ENCODE data around the gene NCBP3.
A peak's percentile ranks its signal among the peaks of the same experiment; 100 is the strongest.
"Not testable (repeated sequence)": the region's sequence is repeated elsewhere in the genome, so short reads cannot be mapped to it uniquely, and the experiment has no call there.

Gene NCBP3

GRCh38 chr17:3794557-3795389, 51.3 kb downstream of the NCBP3 start:
- DNase-seq (ENCODE audit: extremely low read depth in 1 of 2, low read depth in 1 of 2): peak; percentile 63 to 70

GRCh38 chr17:3794152-3794551, 51.9 kb downstream of the NCBP3 start:
- not testable (repeated sequence) for DNase-seq (ENCODE audit: extremely low read depth in 1 of 2, low read depth in 1 of 2)

DNA sequence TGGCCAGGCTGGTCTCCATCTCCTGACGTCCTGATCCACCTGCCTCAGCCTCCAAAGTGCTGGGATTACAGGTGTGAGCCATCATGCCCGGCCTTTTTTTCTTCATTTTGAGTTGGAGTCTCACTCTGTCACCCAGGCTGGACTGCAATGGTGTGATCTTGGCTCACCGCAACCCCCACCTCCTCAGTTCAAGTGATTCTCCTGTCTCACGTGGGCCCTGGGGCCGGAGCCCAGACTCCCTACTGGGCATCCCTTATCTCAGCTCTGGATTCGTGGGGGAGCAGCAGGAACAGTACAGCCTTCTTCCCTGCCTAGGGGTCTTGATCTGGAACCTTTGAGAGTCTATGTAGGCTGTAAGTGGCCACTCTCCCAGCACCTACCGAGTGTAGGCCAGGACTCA, 52.8 kb downstream of the NCBP3 start:
- not testable (repeated sequence) for DNase-seq (ENCODE audit: extremely low read depth in 1 of 2, low read depth in 1 of 2)

GRCh38 chr17:3792481-3792880, 53.6 kb downstream of the NCBP3 start:
- no peak for DNase-seq (ENCODE audit: extremely low read depth in 1 of 2, low read depth in 1 of 2)

GRCh38 chr17:3788200-3788599, 57.8 kb downstream of the NCBP3 start:
- DNase-seq (ENCODE audit: extremely low read depth in 1 of 2, low read depth in 1 of 2): no peak

DNA sequence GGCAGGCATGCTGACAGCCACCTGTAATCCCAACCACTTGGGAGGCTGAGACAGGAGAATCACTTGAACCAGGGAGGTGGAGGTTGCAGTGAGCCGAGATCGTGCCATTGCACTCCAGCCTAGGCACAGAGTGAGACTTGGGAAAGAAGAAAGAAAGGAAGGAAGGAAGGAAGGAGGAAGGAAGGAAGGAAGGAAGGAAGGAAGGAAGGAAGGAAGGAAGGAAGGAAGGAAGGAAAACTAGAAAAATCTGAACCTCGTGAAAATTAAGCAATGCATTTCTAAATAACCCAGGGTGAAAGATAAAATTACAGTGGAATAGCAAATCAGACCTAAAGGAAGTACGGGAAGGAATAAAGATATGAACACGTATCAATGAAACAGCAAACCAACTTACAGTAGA, 60.7 kb downstream of the NCBP3 start:
- not testable (repeated sequence) for DNase-seq (ENCODE audit: extremely low read depth in 1 of 2, low read depth in 1 of 2)

GRCh38 chr17:3782751-3783150, 63.3 kb downstream of the NCBP3 start:
- no peak for DNase-seq (ENCODE audit: extremely low read depth in 1 of 2, low read depth in 1 of 2)

DNA sequence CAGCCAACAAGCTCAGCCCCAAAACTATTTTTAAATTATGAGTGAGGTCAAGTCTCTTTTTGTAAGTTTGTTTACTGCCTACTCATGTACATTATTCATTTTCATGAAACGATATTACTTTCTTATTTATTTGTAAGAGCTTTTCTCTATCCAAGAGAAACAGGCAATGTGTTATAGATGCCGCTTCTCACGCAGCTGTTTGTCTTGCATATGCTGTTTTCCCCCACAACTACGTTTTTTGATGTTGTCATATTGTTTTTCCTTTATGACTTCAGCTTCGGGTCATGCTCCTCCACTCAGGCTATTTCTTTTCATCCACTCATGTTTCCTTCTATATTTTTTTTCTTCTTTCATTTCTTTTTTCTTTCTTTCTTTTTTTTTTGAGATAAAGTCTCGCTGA, 65.1 kb downstream of the NCBP3 start:
- no peak for DNase-seq (ENCODE audit: extremely low read depth in 1 of 2, low read depth in 1 of 2)

DNA sequence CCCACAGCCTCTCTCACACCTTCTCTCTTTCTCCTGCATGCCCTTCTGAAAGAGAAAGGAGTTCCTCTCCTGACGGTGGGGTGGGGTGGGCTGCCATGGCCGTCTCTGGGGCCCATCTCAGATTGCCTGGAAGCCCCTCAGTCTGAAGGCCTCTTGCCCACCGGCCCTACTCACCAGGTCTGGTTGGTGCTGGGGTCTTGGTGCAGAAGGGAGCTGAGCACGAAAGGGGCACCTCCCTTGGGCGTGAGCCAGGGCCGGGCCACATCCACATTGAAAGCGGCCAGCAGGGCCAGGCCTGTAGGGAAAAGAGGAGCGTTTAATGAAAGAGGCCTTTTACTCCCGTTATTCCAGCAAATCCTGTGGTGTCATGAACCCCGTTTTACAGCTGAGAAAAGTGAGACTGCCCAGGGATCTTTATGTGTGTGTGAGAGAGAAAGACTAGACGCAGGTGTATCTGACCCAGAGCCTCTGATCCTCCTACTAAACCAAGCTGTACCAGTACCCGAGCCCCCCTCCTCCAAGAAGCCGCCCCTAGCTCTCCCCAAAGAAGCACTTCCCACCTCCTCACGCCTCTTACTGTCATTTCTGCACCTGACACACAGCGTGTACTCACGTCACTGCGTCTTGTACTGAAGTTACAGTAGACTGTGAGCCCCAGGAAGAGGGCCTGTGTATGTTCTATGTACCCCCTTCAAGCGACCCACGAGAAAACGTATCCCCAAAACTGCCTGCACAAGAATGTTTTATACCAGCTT, 68.5 kb downstream of the NCBP3 start:
- DNase-seq (ENCODE audit: extremely low read depth in 1 of 2, low read depth in 1 of 2): no peak

DNA sequence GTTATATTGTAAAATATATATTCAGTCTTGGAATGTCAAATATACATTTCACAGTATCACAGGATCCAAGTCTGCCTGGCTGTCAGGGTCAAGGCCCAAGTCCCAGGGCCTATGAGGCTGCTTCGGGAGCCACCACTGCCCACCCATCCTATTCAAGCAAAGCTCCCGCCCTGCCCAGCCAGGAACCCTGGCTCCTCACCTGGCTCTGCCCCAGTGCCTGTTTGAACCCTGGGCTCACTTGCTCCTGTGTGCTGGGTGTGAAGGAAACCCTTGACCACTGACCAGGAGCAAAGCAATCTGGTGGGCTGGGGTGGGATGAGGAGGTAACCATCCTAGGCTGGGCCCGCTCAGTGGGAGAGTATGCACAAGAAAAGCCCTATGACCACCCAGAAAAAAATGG, 72.1 kb downstream of the NCBP3 start:
- DNase-seq (ENCODE audit: extremely low read depth in 1 of 2, low read depth in 1 of 2): no peak

- DNase-seq (ENCODE audit: extremely low read depth in 1 of 2, low read depth in 1 of 2): no peak
These were observed 72.5 kb downstream of the NCBP3 start for GRCh38 chr17:3773511-3773910.

- no peak for DNase-seq (ENCODE audit: extremely low read depth in 1 of 2, low read depth in 1 of 2)
These were observed 73.3 kb downstream of the NCBP3 start for GRCh38 chr17:3772764-3773163.

GRCh38 chr17:3771140-3771539, 74.9 kb downstream of the NCBP3 start:
- DNase-seq (ENCODE audit: extremely low read depth in 1 of 2, low read depth in 1 of 2): no peak

DNA sequence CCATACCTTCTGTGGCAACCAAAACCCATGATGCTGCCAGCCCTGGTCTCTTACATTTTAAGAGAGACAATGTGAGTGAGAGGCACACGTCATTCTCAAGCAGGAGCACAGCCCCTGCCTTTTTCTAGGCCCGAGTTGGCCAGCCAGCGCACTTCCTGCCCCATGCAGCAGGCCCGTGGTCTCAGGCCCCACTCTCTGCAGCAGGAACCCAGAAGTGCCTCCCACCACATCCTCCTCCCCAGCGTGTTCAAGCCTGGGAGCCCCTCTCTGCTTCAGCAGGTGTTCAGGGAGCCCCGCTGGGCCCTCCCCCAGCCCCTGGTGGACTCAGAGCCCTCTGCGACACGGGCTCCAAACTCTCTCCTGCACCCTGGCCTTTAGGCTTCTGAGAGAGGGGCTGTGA, 75.6 kb downstream of the NCBP3 start:
- peak in 1 of 2 donors; percentile 46 for DNase-seq (ENCODE audit: extremely low read depth in 1 of 2, low read depth in 1 of 2)

DNA sequence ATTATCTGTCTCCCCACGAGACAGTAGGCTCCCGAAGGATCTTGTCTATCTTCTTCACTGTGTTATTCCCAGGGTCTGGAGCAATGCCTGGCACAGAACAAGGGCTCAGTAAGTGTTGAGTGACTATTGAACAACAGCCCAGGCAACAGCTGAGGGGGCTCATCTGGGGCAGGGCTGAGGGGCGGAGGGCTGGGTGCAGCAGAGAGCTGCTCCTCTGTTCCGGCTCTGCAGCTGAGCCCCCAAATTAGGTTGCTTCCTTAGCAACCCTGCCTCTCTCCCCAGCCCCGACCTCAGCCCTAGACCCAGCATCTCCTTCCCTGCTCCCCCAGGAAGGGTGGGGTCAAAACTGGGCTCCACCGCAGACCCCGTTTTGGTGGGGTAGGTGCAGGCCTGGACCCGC, 77.3 kb downstream of the NCBP3 start:
- DNase-seq (ENCODE audit: extremely low read depth in 1 of 2, low read depth in 1 of 2): no peak

DNA sequence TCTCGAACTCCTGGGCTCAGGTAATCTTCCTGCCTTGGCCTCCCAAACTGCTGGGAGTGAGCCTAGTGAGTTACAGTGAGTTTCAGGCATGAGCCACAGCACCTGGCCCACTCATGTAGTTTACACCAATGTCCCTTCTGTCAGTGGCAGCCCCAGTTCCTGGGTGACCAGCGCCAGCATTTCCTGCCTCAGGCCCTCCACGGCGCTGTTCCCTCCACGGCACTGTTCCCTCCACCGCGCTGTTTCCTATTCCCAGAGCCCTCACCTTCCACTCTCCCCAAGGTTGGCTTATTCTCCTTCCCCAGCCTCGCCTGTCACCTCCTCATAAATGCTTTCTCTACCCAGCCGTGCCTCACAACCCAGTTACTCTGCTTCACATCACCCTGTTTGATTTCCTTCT, 77.7 kb downstream of the NCBP3 start:
- no peak for DNase-seq (ENCODE audit: extremely low read depth in 1 of 2, low read depth in 1 of 2)

DNA sequence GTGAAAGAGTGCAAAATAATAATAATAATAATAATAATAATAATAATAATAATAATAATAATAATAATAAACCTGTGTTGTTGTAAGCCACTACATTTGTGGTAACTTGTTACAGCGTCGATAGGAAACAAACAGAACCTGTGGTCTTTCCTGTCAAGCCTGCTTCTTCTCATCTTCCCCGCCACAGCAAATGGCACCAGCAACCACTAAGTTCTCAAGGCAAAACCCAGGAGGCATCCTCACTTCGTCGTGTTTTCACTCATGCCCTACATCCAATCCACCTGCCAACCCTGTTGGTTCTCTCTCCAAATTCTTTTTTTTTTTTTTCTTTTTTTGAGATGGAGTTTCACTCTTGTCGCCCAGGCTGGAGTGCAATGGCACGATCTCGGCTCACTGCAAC, 79.3 kb downstream of the NCBP3 start:
- no peak for DNase-seq (ENCODE audit: extremely low read depth in 1 of 2, low read depth in 1 of 2)

GRCh38 chr17:3765981-3766380, 80.1 kb downstream of the NCBP3 start:
- DNase-seq (ENCODE audit: extremely low read depth in 1 of 2, low read depth in 1 of 2): no peak

DNA sequence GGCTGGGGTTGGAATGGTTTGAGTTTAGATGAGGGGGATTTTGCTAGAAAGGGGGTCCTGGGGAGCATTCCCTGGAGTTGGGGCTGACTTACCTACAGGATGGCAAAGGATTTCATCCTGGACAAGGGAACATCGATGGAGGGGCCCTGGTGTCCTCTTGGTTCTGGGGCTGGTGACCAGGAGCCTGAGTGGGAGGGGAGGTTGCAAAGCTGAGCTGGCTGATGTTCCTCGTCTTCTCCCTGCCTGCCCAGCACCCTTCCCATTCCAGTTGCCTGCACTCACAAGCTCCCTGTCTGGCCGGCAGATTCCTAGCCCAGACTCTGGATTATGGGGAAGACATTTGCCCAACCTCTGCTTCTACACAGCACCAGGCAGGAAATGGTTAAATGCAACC, 82.3 kb downstream of the NCBP3 start:
- DNase-seq (ENCODE audit: extremely low read depth in 1 of 2, low read depth in 1 of 2): no peak

DNA sequence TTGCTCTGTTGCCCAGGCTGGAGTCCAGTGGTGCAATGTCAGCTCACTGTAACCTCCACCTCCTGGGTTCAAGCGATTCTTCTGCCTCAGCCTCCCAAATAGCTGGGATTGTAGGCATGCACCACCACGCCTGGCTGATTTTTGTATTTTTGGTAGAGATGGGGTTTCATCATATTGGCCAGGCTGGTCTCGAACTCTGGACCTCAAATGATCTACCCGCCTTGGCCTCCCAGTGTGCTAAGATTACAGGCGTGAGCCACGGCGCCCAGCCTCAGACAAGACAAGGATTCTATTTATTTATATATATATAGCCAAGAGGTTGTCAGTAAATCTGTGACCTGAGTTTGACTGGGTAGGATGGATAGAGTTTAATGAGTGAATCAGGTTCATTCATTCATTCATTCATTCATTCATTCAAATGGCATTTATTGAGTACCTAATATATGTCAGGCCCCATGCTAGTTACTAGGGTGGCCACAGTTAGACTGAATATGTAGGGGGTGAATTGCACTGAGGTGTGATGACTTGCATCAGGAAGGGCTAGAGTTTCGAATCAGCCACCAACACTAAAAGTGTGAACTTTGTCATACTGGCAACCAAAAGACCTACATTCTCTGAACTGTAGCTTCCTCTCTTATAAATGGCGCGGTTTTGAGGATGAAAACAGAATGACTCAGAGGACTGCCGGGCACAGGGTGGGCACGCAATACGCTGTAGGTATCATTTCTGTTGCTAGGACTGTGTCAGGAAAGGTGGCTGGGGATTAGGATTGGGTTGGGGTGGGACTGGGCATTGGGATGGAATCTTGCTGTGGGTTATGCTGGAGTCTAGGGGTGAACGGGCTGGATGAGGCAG, 82.9 kb downstream of the NCBP3 start:
- DNase-seq (ENCODE audit: extremely low read depth in 1 of 2, low read depth in 1 of 2): peak in 1 of 2 donors; percentile 47

DNA sequence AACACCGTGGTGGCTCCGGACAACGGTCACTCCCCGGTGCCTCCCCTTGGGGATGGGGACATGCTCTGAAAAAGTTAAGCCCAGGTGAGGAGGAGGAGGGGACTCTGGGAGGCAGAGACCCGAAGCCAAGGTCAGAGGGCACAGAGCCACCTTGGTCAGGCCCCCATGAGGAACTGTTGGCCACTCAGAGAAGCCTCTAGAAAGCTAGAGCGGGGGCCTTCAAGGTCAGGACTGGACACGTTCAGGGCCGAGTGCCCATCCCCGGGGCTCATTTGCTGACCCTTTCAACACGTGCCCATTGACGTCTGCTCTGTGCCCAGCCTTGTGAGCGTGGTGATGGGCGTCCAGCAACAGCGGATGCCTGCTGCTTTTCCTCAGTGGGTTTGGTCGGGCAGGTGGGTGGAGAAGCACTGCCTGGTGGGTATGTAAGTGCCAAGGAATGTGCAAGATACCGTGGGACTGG, 84.1 kb downstream of the NCBP3 start:
- no peak for DNase-seq (ENCODE audit: extremely low read depth in 1 of 2, low read depth in 1 of 2)

All from stimulated activated CD8-positive, alpha-beta memory T cell treated with anti-CD3 and anti-CD28 coated beads, Interleukin-7, amount 100 ng/mL, for 48 hours (primary cell).